HG02970 (cell line): ENCODE data around the gene KCNA2.

Experiments
- ATAC-seq: cut with Tn5 transposase; IDR thresholded peaks from one replicate; pipeline ENCODE4 v1.9.1; 2021; ENCODE audit warnings: mild to moderate bottlenecking, moderate library complexity, moderate number of reproducible peaks; ENCODE audit not compliant: unreplicated experiment, low FRiP score

Gene KCNA2

DNA sequence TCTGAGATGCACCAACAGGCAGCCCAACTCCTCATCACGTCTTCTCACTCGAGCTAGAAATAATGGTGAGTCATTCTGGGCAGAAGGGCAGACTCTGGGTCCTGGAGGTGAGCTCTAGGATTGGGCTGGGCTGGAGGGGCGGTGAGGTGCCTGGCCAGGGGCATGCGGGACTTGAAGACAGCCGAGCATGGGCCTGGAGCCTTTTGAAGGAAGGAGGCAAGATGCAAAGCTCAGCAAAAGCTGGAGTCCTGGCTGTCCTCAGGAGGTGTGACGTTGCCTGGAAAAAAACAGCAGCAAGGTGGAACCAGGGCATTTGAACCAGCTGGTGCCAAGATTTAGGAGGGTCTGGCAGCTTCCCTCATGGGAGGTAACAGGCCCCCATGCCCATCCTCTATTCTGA is 712 bp downstream of the KCNA2 start:
- ATAC-seq = no peak

DNA sequence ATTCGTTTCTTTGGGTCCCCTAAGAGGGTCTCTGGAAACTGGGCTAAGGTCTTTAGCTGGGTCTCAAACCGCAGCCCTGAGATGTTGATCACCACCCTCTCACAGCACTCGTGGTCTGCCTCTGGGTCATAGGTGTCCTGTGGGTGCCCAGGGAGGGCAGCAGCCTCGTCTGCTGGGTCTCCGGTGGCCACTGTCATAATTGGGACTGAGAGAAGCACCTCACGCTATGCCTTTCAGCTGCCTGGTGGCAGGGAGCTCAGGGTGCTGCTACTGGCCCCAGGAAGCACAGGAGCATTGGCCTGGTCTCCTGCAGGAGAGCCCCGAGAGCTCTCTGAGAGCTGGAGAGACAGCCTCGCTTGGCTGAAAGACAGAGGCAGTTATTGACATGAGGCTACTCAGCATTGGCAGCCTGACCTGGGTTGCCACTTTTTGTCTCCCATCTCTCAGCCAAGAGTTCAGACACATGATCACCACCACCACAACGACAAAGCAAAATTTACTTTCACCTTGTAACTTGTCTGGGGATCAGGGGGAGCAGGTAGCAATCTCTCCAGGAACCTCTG is 1.5 kb downstream of the KCNA2 start:
- no peak for ATAC-seq

GRCh38 chr1:110603058-110603457 is 3.1 kb downstream of the KCNA2 start:
- no peak for ATAC-seq

- no peak for ATAC-seq
These were observed 3.7 kb downstream of the KCNA2 start for GRCh38 chr1:110602466-110602865.

GRCh38 chr1:110601332-110601731 is 4.8 kb downstream of the KCNA2 start:
- ATAC-seq = no peak

DNA sequence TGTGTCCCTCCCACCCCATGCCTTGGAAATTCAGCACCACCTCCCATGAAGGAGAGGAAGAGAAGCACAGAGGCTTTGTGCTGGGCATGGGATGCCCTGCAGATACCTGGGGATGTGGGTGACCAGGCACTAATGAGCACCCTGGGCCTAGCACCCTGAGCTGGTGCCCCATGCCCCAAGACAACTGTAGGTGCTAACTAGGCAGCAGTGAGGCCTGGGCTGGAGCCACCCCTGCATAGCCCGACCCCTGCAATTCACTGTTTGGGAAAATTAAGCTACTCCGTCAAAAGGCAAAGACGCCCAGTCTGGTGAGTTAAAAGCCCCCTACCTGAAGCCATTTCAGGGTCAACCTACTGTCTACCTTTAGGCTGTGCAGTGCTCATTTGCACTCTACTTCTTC is 5.4 kb downstream of the KCNA2 start:
- no peak for ATAC-seq

- ATAC-seq = no peak
These were observed 8.2 kb downstream of the KCNA2 start for GRCh38 chr1:110597966-110598365.

- ATAC-seq = no peak
These were observed 9.8 kb downstream of the KCNA2 start for GRCh38 chr1:110596312-110596711.

DNA sequence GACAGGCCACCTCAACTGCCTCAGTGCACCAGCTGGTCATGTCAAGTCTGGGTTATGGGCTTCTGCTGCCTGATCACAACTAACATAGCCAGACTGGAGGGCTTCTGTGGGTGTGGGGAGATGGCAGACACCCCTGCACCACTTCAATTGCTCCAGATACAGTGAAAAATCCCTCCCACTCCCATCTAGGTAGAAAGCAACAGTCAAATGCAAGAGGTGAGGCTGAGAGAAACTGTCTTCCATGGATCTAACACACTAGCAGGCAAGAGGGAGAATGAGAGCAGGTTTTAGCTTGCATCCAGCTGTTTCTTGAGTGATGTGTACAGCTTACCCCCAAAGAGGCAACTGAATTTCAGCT is 10.8 kb downstream of the KCNA2 start:
- ATAC-seq = no peak

GRCh38 chr1:110594456-110595352 is 11.5 kb downstream of the KCNA2 start:
- ATAC-seq = no peak

GRCh38 chr1:110593902-110594301 is 12.3 kb downstream of the KCNA2 start:
- no peak for ATAC-seq

GRCh38 chr1:110591956-110592355 is 14.2 kb downstream of the KCNA2 start:
- no peak for ATAC-seq

GRCh38 chr1:110588991-110589390 is 17.2 kb downstream of the KCNA2 start:
- no peak for ATAC-seq

DNA sequence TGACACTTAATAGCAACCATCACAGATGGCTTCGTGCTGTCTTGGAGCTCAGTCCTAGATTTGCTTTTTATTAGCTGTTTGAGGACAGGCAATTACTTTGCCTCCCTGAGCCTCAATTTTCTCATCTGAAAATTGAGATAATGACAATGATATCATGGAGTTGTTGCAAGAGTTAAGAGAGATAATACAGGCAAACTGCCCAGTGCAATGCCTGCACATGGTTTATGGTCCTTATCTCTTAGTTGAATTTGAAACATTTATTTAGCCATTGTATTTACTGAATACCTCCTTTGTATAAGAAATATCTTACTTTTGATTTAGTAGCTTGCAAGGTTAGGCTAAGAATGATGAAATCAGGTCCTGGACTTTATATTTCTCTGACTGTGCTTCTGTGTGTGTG is 17.7 kb downstream of the KCNA2 start:
- ATAC-seq = no peak

GRCh38 chr1:110587906-110588305 is 18.3 kb downstream of the KCNA2 start:
- no peak for ATAC-seq

GRCh38 chr1:110585481-110585880 is 20.7 kb downstream of the KCNA2 start:
- ATAC-seq = no peak

GRCh38 chr1:110584045-110584444 is 22.1 kb downstream of the KCNA2 start:
- no peak for ATAC-seq

DNA sequence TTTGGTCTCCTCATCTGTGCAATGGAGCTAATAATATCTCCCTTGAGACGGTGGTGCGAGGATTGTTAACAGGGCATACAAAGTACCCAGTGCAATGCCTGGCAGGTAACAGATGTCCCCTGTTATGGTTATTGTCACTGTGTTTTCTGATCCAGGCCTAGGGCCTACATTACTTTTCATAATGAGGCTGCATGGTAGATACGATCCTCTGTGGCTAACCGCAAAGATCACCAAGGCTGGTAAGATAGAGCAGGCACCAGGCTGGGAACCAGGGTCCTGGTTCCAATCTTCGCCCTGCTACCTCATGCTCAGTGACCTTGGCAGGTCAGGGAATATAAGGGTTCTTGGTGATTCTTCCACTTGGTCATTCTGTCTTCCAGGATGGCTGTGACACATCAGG is 22.7 kb downstream of the KCNA2 start:
- ATAC-seq = no peak

GRCh38 chr1:110582378-110582777 is 23.8 kb downstream of the KCNA2 start:
- no peak for ATAC-seq

DNA sequence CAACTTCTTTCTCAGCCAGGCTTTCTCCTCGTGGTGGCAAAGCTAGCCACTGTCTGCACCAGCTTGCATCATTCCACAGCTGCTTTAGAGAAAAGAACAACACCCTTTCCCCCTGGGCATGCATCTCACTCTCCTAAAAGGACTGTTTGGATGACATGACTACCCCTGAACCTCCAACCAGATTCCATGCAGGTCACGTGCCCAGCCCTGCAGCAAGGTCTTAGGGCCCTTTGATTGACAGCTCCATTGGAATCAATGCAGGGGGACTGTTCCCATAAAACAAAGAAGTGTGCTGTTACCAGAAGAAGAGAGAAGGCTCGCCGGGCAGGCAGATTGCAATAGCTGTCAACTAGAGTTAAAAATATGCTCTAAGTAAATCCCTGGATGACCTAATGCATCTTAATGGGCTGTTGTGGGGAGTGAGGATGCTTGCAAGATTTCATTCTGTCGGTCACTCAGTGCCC is 24.4 kb downstream of the KCNA2 start:
- no peak for ATAC-seq

GRCh38 chr1:110580244-110580643 is 25.9 kb downstream of the KCNA2 start:
- no peak for ATAC-seq

DNA sequence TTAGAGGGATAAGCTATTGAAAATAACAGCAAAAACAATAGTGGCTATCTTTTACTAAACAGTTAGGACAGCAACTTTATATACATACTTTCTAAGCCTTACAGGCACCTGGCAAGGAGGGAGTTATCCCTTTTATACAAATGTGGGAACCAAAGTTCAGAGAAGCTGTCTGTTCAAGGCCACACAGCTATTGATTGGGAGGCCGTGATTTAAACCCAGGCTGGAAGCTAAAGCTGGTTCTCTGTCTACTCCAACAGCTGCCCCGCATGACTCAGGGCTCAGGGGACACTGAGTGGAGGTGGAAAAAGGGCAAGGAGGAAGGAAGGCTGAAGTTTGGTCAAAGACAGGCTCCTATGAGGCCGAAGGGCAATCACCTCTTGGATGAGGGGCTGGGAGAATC is 26.7 kb downstream of the KCNA2 start:
- ATAC-seq = no peak
